Right atrium auricular region (tissue), 2 donors: ENCODE data around the gene ST3GAL4. TPM values are rescaled to one million over a fixed set of nuclear protein-coding genes. Genes with fewer than 3 reads are reported as not detected.

Experiments
- DNase-seq: peaks from one replicate; pipeline ENCODE4 v3.0.0-alpha.2; 2019; ENCODE audit warnings: low spot score
- H3K27ac ChIP-seq, 2 donors: fragments of 200-600 bp; sonication (generic); 1 replicate in 1 of 2; 2 replicates in 1 of 2; pipeline ENCODE4 v1.5.1; 2016 to 2019
- H3K27me3 ChIP-seq, 2 donors: fragments of 200-600 bp; sonication (generic); one replicate each; pipeline versions ENCODE4 v1.5.1 to v1.6.0; 2017 to 2019
- H3K36me3 ChIP-seq: fragments of 200-600 bp; sonication (generic); one replicate; pipeline ENCODE4 v1.5.1; 2016
- H3K4me1 ChIP-seq, 2 donors: fragments of 200-600 bp; sonication (generic); one replicate each; pipeline versions ENCODE4 v1.5.1 to v1.6.0; 2017 to 2019
- H3K4me3 ChIP-seq, 2 donors: fragments of 200-600 bp; sonication (generic); 1 replicate in 1 of 2; 2 replicates in 1 of 2; pipeline ENCODE4 v1.5.1; 2017 to 2019; ENCODE audit warnings: mild to moderate bottlenecking in 1 of 2, moderate library complexity in 1 of 2
- H3K9me3 ChIP-seq, 2 donors: fragments of 200-600 bp; sonication (generic); one replicate each; pipeline ENCODE4 v1.5.1; 2019
- total RNA-seq, 2 donors: library from RNA; depleted of rRNA; stranded (reverse); fragments of >200 nt; gene quantifications; one replicate each; pipeline ENCODE4 v1.1.0, GENCODE V29; 2016
- TF ChIP-seq, protein P1 (sequence below), 2 donors: fragments of 200-600 bp; sonication (generic); IDR thresholded peaks; one replicate each; pipeline ENCODE4 v1.5.1; 2019; ENCODE audit warnings: antibody characterized with exemption in 2 of 2

Gene ST3GAL4
- total RNA-seq, 2 donors from 2014 or later = 67.5 to 103 TPM

DNA sequence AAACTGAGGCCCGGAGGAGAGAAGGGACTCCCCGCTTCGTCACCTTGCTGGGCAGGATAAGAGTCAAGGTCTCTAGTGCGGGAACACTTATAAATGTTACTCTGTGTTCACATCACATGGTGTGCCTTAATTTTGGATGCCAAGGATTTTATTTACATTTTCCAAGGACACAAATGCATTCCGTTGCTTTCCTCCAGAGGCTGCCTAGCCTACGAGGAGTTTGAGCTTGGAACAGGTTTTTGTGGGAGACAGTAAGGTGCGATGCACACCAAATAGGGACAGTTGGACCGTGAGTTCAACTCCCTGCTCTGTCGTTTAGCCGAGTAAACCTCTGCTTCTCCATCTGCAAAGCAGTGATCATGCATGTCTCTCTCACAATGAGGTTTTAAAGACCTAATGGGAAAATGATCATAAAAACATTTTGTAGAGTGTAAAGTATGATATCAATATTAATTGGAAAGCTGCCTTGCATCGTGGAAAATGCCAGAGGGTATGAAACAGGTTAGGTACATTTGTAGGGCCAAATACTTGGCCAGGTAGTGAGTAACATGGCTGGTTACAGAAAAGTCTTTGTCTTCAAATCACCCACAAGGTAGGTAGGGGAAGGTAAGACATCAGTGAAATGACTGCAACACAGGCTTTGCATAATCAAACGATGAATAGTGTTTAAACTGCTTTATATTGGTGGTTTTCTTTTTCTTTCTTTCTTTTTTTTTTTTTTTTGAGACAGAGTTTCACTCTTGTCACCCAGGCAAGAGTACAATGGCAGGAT, 61.8 kb downstream of the ST3GAL4 start:
- no peaks in the 10 kb centered on the region for H3K27me3 ChIP-seq
- peak overlapping the region in 1 of 2 donors; percentile 48 for H3K4me3 ChIP-seq
- peaks cover 0 to 89% of the 10 kb centered on the region in 2 donors for H3K4me1 ChIP-seq
- H3K9me3 ChIP-seq = no peaks in the 10 kb centered on the region
- TF ChIP-seq, protein P1, sequence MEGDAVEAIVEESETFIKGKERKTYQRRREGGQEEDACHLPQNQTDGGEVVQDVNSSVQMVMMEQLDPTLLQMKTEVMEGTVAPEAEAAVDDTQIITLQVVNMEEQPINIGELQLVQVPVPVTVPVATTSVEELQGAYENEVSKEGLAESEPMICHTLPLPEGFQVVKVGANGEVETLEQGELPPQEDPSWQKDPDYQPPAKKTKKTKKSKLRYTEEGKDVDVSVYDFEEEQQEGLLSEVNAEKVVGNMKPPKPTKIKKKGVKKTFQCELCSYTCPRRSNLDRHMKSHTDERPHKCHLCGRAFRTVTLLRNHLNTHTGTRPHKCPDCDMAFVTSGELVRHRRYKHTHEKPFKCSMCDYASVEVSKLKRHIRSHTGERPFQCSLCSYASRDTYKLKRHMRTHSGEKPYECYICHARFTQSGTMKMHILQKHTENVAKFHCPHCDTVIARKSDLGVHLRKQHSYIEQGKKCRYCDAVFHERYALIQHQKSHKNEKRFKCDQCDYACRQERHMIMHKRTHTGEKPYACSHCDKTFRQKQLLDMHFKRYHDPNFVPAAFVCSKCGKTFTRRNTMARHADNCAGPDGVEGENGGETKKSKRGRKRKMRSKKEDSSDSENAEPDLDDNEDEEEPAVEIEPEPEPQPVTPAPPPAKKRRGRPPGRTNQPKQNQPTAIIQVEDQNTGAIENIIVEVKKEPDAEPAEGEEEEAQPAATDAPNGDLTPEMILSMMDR (IDR thresholded peaks at IDR 0.05) = no peak
- DNase-seq = no peak
- peak overlapping the region; percentile 88 to 94 for H3K27ac ChIP-seq
- H3K36me3 ChIP-seq = peaks cover 10% of the 10 kb centered on the region

DNA sequence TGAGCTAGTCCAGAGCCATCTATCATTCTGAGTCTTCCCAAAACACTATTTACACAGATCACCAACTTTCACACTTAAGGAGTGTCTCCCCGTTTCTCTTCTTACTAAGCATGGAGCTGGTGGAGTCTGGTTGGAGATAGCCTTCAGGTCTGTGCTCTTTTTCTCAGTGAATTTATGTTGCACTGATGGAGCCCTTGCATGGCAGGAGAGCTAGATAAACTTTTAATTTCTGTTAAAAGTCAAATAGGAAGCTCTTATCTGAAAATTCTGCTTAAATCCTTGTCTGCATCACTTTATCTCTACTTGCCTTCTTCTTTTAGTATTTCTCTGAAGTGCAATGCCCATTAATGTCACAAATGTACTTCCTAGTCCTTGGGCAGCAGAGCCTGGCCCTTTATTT, 63.4 kb downstream of the ST3GAL4 start:
- DNase-seq = no peak
- TF ChIP-seq, protein P1 (IDR thresholded peaks at IDR 0.05) = no peak
- Histone ChIP-seq H3K9me3 (no peaks in the 10 kb centered on the region), H3K4me3 (no peak overlapping the region), H3K27me3 (no peaks in the 10 kb centered on the region), H3K36me3 (peaks cover 2% of the 10 kb centered on the region), H3K27ac (peak overlapping the region; percentile 56 to 92), H3K4me1 (peaks cover 0 to 87% of the 10 kb centered on the region in 2 donors)

GRCh38 chr11:126419801-126420697, 64.6 kb downstream of the ST3GAL4 start:
- DNase-seq = no peak
- peak overlapping the region; percentile 84 to 92 for H3K27ac ChIP-seq

DNA sequence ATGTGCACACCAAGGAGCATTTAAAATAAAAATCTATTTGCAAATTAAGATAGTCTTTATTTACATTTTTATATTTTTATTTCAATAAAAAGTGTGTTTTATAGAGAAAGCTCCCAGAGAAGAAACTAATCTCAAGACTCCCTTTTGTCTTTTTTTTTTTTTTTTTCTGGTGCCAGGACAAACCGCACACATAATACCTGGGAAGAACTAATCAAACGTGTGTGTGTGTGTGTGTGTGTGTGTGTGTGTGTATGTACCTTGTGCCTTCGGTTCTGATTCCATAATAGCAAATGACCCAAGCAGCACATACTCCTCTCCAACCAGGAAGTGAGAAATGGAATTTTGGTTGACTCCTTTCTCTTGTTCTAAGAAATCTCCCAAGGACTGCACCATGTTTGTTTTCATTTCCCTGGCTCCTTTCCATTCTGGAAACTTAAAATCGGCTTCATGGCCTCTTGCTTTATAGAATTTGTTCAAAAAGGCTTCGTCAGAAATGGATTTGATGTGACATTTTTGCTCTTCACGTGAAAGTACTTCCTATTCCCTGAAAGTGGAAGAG, 65.3 kb downstream of the ST3GAL4 start:
- Histone ChIP-seq H3K4me1 (peaks cover 0 to 83% of the 10 kb centered on the region in 2 donors), H3K27ac (peak overlapping the region; percentile 84 to 92), H3K4me3 (no peak overlapping the region), H3K27me3 (no peaks in the 10 kb centered on the region), H3K36me3 (no peaks in the 10 kb centered on the region), H3K9me3 (no peaks in the 10 kb centered on the region)
- TF ChIP-seq, protein P1 (IDR thresholded peaks at IDR 0.05) = no peak
- DNase-seq = no peak

More at GRCh38 chr11:126419801-126420697, 64.6 kb downstream of the ST3GAL4 start:
- TF ChIP-seq, protein P1 (IDR thresholded peaks at IDR 0.05) = no peak
- no peaks in the 10 kb centered on the region for H3K9me3 ChIP-seq
- no peaks in the 10 kb centered on the region for H3K27me3 ChIP-seq
- H3K4me3 ChIP-seq = no peak overlapping the region
- peaks cover 0 to 87% of the 10 kb centered on the region in 2 donors for H3K4me1 ChIP-seq
- H3K36me3 ChIP-seq = no peaks in the 10 kb centered on the region

- no peaks in the 10 kb centered on the region for H3K9me3 ChIP-seq
- H3K27ac ChIP-seq = peak overlapping the region; percentile 84 to 92
- no peak overlapping the region for H3K4me3 ChIP-seq
- no peak for DNase-seq
- TF ChIP-seq, protein P1 (IDR thresholded peaks at IDR 0.05) = no peak
- H3K4me1 ChIP-seq = peaks cover 0 to 79% of the 10 kb centered on the region in 2 donors
- H3K36me3 ChIP-seq = no peaks in the 10 kb centered on the region
- H3K27me3 ChIP-seq = no peaks in the 10 kb centered on the region
Measured at GRCh38 chr11:126421271-126421671, 65.8 kb downstream of the ST3GAL4 start.
